NCI-H128 (cell line): Measurements from ENCODE around the gene PI4KB.

Experiments
- DNase-seq: peaks from one replicate; lab custom pipeline; 2025; ENCODE audit not compliant: unreplicated experiment; lab: John Stamatoyannopoulos, UW

PI4KB gene

DNA sequence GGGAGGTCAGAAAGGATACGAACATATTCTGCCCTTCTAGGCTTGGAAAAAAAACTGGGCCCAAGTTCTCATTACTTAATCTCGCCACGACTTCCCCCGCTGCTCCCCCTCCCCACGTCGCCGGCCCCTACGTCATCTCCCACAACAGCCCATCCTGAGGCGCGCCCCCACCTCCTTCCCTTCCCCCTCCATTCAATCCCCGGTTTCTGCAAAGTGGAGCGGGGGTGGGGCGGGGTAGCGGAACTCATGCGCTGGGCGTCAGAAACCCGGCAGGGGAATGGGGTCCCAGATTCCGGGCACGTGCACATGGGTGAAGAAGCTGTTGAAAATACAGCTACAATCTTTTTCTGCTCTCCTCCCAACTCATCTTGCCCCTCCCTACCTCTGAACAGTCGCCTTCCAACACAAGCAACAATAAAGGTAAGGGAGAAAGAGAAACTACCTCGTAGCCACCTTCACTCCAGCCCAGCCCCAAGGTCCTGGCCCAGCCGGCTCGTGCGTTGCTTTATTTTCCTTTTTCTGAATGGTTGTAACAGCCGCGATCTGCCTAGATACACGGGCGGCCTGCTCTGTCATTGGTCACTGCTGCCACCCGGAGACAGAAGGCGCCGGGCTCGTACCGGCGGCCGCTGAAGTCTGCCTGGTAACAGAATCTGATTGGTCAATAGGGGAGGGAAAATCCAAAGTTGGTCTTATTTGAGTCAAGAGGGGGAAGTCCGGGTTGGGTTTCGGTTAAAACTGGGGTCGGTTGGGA lies 19.7 kb upstream of the PI4KB start, which contains the start of gene RFX5:
Gene RFX5, minus strand, starts transcription at position 484 of the 754 bp plus-strand sequence. CDS start 932 bp downstream, outside the sequence.
- DNase-seq = peak; percentile 90

DNA sequence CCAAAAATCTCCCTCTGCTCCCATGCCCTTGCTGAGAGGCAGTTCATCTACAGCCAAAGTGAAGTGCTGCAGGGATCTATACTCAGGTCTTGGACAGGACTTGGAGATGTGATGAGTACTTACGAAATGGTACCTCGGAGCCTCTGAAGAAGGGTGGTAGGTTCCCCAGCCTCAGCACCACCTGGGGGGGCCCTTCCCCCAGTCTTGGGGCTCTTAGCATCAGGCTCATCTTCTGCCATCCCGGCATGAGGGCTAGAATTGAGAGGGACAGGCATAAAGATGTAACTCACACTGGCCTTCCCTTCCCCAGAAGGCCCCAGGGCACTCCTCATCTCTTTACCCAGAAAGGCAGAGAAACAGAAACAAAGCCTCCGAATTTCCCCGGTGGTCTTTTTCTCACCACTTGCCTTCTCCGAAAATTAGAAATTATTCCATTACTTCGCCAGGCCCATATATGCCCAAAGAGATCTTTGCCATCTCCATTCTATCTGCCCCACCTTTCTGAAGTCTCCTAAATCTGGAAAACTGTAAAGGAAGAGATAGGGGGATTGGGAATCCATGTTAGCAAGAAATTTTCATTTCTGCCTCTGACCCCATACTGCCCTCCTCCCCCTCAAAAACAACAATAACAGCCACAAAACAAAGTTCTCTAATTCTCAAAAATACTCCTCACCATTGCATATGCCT lies 19.0 kb upstream of the PI4KB start:
- DNase-seq = no peak

DNA sequence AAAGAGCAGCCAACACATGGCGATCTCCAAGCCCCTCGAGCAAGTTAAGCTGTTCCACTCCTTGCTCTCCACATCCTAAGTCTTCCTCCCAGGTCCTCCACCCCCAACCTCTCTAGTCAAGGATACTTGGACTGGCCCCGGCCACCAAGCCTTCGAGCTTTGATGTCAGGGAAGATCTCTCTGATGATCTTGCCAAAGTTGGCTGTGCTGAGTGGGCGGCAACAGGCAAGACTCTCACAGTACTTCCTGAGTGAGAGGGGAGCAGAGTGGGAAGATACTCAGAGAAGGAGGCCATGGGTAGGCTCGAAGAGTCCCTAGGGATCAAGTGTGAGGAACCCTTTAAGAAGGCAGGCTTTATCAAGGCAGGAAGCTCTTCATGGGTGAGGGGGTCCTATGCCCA lies 17.1 kb upstream of the PI4KB start:
- no peak for DNase-seq

DNA sequence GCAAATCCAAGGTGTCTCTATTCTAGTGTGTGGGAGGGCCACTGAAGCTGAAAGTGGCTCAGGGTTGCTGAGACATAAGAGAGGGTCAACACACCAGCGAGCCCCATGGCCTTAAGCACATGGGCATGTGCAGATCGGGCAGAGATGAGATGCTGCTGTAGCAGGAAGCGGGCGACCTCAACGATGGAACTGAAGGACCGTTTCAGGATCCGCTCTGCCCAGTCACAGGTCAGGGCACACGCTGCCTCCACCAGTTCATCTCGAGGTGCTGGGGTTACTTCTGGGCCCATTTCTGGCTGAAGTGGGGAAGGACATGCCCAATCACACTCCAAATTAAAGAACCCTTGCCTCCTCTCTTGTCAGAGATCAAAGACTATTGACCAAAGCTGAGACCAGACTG lies 16.4 kb upstream of the PI4KB start:
- no peak for DNase-seq

DNA sequence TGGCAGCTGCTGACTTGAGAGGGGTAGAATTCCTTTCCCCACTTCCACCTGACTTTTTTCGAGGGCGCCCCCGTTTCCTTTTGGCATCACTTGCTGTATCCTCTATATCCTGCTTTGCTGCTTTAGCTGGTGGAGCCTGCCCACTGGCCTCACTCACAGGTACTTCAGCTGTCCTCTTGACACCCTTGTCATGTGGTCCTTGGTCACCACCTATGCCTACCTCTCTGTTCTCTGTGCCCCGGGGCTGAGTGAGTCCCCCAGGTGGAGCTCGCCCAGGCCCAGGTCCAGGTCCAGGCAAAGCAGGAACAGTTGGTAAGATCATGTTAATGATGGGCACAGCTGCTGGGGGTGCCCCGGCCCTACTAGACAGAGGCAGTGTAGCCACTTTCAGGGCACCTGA lies 15.4 kb upstream of the PI4KB start:
- DNase-seq = no peak

DNA sequence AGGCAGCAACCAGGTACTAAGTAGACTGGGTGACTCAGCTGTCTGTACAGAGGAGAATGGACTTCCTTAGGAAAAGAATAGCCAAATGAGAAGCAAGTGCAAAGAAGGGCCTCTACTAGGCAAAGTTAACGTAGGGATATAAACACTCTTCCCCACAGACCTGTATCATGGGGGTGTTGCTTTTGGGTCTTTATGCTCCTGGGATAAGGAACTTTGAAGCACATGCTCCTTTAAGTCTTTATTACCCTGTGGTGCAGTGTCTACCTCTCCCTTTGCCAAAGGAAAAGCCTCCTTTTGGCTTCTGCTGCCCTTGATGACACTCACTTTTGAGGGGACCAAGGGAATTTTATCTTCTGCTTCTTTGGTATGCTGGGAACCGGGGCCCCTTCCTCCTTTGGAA lies 14.8 kb upstream of the PI4KB start:
- no peak for DNase-seq

DNA sequence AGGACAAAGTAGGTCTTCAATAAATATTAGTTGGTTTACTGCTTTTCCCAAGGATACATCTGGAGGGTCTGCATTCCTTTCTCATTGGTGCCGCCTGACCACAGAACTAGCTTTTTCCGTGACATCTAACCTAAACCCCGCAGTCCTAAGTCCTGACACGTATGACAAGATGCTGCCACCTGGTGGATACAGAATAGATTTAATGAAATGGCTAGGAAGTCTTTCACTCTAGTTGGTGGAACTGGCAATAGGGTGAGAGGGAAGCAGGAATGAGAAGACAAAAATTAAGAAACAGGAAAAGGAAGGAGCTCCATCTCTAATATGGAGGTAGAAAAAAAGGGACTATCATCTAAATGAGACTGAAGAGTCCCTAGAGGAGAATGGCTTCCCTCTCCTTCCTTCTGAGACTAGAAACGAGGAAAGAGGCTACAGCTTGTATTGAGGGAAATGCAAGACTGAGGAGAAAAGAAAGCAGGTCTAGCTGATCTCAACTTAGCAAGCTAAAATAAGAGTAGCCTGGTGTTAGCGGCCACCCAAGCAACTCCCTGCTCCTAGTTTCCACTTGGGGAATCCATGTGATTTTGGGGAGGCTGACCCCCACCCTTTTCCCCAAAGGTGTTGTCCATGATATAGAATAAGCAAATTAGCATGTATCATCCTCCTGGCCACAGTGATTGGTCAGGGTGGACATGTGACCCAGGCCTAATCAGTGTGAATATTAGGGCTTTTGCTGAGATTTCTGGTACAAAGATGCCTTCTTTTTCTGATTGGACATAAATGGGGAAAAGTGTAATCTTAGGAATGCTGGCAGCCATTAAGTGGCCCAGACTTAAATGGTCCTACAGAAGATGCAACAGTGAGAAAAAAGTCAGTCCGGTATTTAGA lies 13.9 kb upstream of the PI4KB start:
- peak; percentile 61 for DNase-seq

DNA sequence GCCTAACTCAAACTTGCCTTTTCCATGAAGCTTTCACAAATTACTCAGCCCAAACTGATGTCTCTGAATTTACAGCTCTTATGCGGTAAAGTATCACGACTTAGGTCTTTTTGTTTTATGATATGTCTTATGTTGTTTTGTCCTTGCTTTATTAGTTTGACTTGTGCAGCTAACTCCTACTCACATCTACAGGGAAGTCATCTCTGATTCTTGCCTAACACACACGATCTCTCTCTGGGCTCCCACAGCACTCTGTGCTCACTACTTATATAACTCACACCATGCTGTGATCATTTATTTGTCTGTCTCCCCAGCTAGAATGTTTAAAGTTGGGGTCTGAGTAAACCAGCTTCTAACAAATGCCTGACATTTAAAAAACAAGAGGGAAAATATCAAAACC lies 9.3 kb upstream of the PI4KB start:
- no peak for DNase-seq

DNA sequence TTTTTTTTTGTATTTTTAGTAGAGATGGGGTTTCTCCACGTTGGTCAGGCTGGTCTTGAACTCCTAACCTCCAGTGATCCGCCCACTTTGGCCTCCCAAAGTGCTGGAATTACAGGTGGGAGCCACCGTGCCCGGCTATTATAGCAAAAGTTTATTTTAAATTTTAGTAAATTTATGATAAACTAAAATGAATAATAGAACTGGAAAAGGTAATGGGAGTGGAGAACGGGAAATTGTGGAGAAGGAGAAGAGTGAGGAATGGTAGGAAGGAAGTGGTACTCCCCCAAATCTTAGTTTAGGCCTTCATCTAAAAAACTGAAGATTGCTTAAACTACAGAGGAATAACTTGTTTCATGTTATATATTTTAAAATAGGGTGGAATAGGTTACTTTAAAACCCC lies 7.6 kb upstream of the PI4KB start:
- DNase-seq = no peak

DNA sequence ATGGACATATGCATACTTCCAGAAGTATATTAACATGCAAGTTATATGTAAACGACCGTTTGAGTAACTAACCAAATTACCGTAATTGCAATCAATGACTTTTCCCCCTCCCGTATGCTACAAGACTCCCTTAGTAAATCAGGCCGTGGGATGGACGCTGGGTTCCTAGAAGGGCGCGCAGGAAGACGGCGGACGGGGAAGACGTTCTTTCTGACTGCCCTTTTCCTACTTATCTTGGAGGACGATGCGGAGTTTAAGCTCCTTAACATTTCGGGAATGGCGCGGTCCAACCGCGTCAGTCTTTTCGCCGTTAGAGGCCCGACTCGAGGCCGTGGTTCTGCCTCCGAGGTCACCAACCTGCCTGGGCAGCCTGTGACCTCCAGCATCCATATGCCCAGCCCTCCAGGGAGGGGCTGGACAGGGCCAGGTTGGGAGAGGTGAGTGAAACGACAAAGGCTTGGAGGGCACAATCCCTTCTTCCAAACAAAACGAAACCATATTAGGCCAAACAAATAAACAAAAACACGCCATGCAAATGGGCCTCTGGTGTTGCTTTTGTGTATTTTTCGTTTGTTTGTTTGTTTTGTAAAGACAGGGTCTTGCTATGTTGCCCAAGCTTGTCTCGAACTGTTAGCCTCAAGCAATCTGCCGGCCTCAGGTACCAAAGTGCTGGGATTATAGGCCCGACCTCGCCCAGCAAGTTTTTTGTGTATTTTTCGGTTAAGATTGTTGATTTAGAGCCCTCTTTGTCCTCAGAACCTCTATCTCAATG lies 873 bp upstream of the PI4KB start:
- no peak for DNase-seq

DNA sequence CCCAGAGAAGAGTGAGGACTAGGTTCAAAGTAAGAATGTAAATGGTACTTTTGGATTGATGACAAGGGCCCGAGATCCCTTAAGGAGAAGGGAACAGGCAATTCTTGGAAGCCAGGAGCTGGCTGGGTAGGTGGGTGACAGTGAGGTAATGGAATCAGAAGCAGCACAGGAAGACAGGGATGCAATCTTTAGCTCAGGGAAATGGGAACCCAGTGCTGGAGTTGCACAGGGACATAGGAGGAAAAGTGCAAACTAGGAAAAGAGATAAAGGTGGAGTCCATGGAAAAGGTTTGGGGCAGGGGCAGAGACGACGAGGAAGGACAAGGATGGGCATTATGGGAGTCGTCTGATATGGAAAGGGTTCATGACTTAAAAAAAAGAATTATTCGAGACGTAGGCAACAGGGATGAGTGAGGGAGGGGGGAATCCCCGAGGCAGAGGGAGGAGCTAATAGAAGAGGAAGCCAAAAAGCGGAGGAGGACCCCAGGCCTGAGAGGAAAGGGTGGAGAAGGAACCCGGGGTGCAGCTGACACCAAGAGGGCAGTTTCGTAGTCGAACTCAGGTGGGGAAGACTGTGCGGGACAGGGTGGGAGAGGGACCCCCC lies 495 bp downstream of the PI4KB start:
- no peak for DNase-seq

DNA sequence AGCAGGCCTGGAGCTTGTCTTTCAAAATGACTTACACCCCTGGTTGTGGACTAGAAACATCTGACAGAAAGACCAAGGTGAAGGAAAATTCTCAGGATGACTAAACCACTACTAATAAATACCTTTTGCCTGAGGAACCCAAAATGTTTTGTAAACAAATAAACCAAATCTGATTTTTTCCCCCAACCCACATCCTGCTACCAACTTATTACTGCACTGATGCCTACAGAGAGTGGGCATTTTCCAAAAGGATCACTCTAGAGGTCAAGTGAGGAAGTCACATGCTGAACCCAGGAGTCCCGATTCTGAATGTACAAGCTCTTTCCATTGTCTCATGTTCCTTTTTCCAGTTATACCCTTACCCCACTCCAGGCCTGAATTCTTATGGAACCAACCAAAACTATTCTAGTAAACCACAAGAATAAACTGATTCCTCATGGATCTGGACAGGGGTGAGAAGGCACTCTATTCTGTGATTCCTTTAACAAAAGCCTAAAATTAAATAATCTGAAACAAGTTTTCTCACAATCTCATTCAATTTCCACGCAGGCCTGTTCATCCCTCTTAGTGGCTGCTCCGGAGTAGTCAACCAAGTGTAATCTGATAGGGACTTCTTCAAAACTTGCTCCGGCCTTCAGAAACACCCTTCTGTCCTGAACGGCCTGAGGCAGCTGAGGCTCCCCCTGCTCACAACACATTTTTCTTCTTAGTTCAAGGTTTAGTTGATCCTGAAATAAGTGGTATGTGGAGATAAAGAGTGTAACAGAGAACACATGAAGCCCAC lies 1.4 kb downstream of the PI4KB start:
- DNase-seq = no peak

DNA sequence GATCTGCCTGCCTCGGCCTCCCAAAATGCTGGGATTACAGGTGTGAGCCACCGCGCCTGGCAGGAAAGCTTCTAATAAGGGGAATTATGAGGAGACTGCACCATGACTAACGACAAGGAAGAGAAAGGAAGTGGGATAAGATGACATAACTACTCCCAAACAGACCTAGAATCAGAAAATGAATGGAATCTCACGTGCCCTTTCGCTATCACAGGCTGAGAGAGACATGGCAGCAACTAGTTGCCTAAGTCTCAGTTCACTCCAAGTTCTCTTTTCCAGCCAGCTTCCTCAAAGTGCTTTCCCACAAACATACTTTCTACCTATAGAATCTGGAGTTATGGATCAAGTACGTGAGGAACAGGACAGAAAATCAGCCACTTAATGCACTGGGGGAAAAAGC lies 2.0 kb downstream of the PI4KB start:
- no peak for DNase-seq

DNA sequence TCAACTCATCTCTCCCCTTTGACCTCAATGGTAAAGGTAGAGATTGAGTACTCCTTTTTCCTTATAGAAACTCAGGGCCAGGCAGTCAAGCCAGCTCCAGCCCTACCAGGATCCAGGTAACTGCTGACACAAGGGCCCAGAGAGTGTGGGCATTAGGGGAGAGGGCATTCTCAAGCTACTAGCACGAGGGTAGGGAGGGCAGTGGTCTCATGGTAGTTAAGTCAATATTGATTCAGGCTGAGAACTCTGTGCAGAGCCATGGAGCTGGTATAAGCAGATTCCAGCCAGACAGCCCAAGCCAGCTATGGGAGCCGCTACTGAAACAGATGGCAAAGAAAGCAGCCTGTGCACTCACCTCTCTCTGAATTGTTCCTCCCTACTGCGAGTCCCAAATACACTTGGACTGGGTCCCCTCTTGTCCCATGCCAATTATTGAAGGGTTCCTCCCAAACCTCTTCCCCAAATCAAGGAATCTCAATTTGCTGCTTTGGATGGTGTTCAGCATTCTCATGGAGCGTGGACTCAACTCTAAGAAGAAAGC lies 2.8 kb downstream of the PI4KB start:
- no peak for DNase-seq

DNA sequence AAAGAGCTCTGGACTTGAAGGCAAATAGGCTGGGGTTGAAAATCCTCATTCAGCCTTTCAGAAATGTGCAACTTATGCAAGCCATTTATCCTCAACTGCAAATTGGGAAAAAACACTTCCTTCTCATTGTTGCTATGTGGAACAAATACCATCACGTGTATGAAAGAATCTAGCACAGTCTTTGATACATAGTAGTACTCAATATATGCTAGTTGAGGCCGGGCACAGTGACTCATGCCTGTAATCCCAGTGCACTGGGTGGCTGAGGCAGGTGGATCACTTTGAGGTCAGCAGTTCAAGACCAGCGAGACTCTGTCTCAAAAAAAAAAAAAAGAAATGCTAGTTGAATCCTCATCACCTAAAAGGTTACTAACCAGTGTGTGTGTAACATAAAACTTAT lies 8.2 kb downstream of the PI4KB start:
- no peak for DNase-seq

DNA sequence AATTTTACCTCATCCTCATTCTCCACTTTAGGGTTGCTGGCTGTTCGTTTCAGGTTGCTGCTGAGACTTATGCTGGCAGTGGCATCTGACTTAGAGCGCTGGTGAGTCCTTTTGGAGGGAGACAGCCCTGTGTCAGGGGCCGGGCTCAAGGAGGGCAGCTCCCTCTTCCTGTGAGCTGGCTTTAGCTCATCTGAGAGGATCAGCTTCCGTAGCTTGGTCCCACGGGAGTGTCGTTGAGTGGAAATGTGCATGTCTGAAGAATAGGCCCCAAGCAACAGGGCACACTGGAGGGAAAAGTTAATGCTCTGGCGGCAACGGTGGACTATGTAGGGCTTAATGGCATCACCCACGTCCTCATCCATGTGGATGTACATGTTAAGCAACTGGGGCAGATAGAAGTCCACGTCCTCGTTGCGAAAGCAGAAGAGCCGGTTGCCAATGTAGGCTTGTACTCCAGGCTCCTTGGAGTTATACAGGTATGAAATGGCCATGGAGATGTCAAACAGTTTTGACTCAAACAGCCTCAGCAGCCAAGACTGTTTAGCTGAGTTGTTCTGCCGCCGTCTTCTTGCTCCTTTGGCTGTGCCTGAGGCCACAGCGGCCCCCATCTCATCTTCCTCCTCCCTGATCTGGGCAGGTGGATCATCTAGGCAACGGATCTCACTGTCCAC lies 11.5 kb downstream of the PI4KB start:
- no peak for DNase-seq

DNA sequence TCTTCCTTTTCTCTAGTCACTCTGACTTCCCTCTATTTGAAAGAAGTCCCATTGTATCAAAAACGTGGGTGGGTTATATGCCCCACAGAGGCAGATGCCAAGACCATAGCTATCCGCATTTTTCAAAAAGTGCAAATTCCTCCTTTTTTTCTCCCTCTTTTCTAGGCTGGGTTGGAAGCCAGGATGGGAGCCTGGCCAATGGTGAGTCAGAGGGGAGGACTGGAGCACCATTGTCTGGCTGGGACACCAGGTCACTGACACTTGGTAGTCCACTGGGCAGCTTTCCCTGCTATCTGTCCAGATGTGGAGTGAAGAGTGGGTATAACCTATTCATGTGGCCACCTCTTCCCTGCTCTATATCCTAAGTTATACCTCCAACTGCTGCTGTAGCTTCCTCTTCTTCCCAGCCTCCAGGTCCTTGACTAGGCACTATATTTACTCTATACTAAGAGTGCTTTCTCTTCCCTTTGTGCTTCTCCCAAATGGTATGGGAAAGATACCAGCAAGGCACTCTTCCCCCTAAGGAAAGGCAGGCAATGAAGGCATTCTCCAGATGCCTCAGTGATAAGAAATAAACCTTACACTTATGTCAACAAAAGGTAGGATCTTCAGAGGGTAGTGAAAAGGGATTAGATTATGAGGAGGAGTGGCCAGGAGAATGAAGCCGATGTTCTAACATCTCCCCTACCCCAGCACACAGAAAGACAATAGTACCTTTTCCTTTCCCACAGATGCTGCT lies 12.9 kb downstream of the PI4KB start:
- DNase-seq = no peak

DNA sequence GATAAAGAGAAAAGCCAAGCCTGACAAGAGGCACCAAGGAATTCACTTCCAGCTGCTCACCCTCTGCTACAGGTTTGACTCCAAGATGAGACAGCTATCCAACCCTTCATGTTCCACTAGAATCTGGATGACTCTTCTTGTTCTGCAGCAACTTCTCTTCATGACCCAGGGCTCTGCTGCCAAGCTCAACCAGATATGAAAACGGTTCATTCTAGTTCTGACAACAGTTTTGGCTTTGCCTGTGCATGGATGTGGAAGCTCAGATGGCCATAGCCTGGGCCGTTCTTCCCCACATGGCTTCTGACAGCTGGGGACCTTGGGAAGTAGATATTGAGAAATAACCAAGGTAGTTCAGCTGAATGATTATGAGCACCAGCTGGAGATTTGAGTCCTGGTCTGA lies 13.7 kb downstream of the PI4KB start:
- DNase-seq = no peak
